OCI-LY3 (cell line): ENCODE data around the gene CFAP43.

ENCODE experiments used
- CTCF ChIP-seq: fragments of 200-600, 300-600 bp; sonication (generic); IDR thresholded peaks from 2 replicates; pipeline ENCODE4 v1.5.1; 2014; ENCODE audit warnings: antibody characterized with exemption, low read length, low read depth
- EZH2phosphoT487 ChIP-seq: fragments of 200-600 bp; shearing (Covaris generic); IDR thresholded peaks from 2 replicates; pipeline ENCODE4 v1.6.1; 2018; ENCODE audit warnings: antibody characterized with exemption, mixed run types, low read depth

GRCh38 chr10:104088239-104088638 is 143.9 kb downstream of the CFAP43 start:
- no peak for TF ChIP-seq CTCF
- TF ChIP-seq EZH2phosphoT487: no peak
